Measurements from ENCODE around the gene C1R. TPM values are rescaled to one million over a fixed set of nuclear protein-coding genes. Genes with fewer than 3 reads are reported as not detected.

Gene C1R
- total and polyA plus RNA-seq, 2 donors = 51.5 to 149 TPM

DNA sequence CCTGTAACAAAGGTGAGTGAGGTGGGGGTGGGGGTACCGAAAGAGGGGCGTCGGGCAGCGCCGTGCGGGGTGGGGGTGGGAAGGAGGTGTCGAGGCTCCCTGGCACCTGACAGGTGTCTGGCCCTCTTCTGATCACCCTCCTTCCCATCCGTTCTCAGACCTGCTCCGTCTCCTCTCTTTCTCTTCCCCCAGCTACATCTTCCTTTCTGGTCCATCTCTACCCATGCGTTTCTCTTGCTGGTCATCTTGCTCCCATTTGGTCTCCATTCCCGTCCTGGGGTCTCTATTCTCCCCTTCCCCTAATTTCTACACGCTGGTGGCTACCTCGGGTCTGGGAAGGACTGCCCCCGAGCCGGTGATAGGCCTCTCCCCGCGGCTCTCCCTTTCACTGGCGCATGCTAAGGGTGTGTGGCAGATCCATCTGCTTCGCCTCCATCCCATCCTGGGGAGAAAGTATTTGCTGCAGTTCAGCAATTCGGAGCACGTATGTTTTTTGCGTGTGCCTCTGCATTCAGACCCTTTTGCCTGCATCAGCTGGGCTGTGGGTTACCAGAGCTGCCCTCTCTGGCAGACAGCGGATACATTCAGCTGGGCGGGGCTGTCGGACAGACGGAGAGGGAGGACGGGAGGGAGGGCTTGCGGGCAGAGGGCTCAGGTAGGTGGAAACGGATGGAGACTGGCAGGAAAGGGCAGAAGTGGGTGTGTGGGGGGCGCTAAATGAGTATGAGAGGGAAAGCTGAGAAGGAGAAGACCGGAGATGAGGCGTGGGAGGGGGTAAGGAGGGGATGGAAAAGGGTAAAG lies 38.7 kb upstream of the C1R start:
- Histone ChIP-seq H3K36me3 (ENCODE audit: control insufficient read depth in 2 of 2, insufficient read depth in 2 of 2, low read length in 1 of 2) (peaks cover 18 to 26% of the 10 kb centered on the region in 2 donors), H3K4me1 (ENCODE audit: control insufficient read depth in 2 of 2, insufficient read depth in 2 of 2, low read length in 2 of 2) (peaks cover 12 to 40% of the 10 kb centered on the region in 2 donors)
- peak in 2 of 9 donors; percentile 18 to 44 for DNase-seq (ENCODE audit: low read depth in 6 of 9, low spot score in 9 of 9)

DNA sequence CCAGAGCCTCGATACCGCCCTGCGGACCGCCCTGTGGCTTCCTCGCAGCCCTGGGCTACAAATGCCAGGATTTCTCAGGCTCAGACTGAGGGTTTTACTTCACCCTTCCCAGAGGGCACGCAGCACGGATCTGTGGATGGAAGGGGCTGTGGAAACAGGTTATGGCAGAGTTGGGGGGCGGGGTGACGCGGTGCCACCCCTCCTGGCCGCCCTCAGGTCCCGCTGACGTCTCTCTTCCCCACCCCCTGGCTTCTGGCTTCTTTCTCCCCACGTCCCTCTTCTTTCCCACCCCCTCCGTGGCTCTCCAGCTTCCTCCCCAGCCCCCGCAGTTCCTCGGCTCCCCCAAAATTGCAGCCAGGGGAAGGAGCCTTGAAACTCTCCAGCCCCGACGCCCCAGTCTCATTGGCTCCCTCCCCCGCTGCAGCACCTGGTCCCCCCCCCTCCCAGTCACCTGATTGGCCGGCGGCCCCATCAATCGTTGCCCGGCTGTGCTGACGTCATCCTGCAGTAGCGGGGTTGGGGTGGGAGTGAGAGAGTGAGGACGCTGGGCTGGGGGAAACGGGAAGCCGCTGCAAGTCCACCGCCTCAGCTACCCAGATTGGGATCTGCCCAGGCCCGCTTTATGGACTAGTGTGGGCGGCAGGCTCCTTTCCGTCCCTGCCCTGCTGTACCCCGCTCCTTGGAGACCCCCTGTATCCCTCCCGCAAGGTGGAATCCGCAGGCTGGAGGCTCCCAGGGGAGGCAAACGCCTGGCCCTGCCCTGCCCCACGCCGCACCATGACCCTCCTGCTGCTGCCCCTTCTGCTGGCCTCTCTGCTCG lies 37.8 kb upstream of the C1R start, which contains the start of gene CLSTN3:
Gene CLSTN3, plus strand, starts transcription at position 500 of the 820 bp plus-strand sequence. Its CDS starts 278 bp downstream, at position 778.
- peak; percentile 74 to 94 (median 80) for DNase-seq (ENCODE audit: low read depth in 6 of 9, low spot score in 9 of 9)
- H3K4me1 ChIP-seq (ENCODE audit: control insufficient read depth in 2 of 2, insufficient read depth in 2 of 2, low read length in 2 of 2) = peaks cover 12 to 40% of the 10 kb centered on the region in 2 donors
- under 1% methylated on average over 40 of the region's 40 CpGs for WGBS
- peaks cover 0 to 12% of the 10 kb centered on the region in 2 donors for H3K27me3 ChIP-seq (ENCODE audit: control insufficient read depth in 2 of 2, insufficient read depth in 1 of 2, low read length in 1 of 2)
- H3K9me3 ChIP-seq (ENCODE audit: control insufficient read depth in 2 of 2, insufficient read depth in 1 of 2, low read length in 1 of 2) = no peaks in the 10 kb centered on the region
- peak within 1 kb of the TSS; percentile 68 to 71 for H3K27ac ChIP-seq (ENCODE audit: low read depth in 1 of 2, low read length in 1 of 2)
- H3K36me3 ChIP-seq (ENCODE audit: control insufficient read depth in 2 of 2, insufficient read depth in 2 of 2, low read length in 1 of 2) = peaks cover 10 to 19% of the 10 kb centered on the region in 2 donors
- H3K4me3 ChIP-seq (ENCODE audit: low read length in 2 of 2) = peak within 1 kb of the TSS; percentile 62 to 68

More for the DNA sequence above, 38.7 kb upstream of the C1R start:
- 1% methylated on average over 32 of the region's 32 CpGs for WGBS
- H3K27ac ChIP-seq (ENCODE audit: low read depth in 1 of 2, low read length in 1 of 2) = peak overlapping the region; percentile 21 to 71
- H3K4me3 ChIP-seq (ENCODE audit: low read length in 2 of 2) = peak overlapping the region; percentile 62 to 68
- H3K27me3 ChIP-seq (ENCODE audit: control insufficient read depth in 2 of 2, insufficient read depth in 1 of 2, low read length in 1 of 2) = peaks cover 0 to 12% of the 10 kb centered on the region in 2 donors
- H3K9me3 ChIP-seq (ENCODE audit: control insufficient read depth in 2 of 2, insufficient read depth in 1 of 2, low read length in 1 of 2) = no peaks in the 10 kb centered on the region

DNA sequence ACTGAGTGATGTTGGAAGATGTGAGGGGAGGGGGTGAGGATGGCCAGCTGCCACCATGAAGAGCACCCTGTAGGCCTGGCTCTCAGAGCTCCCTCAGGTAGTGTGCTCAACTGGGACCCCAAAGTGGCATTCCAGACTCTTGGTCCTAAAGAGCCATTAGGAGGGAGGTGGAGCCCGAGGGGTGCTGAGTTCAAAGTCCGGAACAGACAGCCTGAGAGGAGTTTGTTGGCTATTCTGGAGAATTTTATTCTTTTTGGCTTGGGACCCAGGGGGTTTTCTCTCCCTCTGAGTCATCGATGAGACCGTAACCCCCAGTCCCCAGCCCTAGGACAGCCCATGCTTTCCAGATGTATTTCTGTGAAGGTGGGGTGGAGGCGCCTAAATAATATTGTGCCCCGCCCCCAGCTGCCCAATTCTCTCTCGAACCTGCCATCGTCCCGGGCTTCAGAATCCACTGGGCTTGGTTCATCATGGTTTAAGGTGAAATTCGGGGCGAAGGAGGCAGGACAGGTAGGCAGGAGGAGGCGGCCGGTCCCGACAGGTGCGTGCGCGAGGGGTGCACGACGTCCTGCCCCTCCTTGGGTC lies 37.1 kb upstream of the C1R start:
- DNase-seq (ENCODE audit: low read depth in 6 of 9, low spot score in 9 of 9) = no peak
- peaks cover 8 to 14% of the 10 kb centered on the region in 2 donors for H3K36me3 ChIP-seq (ENCODE audit: control insufficient read depth in 2 of 2, insufficient read depth in 2 of 2, low read length in 1 of 2)
- no peaks in the 10 kb centered on the region for H3K9me3 ChIP-seq (ENCODE audit: control insufficient read depth in 2 of 2, insufficient read depth in 1 of 2, low read length in 1 of 2)
- H3K27ac ChIP-seq (ENCODE audit: low read depth in 1 of 2, low read length in 1 of 2) = peak overlapping the region; percentile 58 to 68
- 14% methylated on average over 19 of the region's 19 CpGs for WGBS
- H3K4me1 ChIP-seq (ENCODE audit: control insufficient read depth in 2 of 2, insufficient read depth in 2 of 2, low read length in 2 of 2) = peaks cover 12 to 40% of the 10 kb centered on the region in 2 donors
- H3K27me3 ChIP-seq (ENCODE audit: control insufficient read depth in 2 of 2, insufficient read depth in 1 of 2, low read length in 1 of 2) = peaks cover 0 to 12% of the 10 kb centered on the region in 2 donors
- H3K4me3 ChIP-seq (ENCODE audit: low read length in 2 of 2) = peak overlapping the region; percentile 62 to 68

DNA sequence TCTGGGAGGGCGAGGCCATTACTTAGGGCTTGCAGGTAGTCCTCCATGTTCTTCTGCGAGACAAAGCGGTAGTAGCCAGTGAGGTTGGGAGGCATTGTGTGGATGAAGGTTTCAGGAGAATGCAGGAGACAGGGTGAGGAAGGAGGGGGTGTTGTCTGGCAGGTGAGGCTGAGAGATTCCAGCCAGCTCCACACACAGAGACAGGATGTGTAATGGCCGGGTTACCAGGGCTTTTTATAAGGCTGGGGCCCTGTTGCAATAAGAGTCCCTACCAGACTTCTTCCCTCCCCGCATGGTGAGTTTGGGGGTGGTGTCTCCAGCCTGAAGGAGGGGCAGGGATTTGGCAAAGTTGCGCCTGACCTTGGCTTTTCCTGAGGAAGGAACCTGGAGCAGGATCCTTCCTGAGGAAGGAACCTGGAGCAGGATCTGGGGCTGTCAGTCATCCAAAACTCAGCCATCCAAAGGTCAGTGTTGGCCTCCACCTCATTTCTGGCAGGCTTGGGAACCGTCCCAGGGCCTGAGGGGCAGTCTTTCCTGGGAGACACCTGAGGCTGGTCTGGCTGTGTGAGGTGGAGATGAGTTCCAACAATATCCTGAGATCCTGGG lies 36.5 kb upstream of the C1R start, which contains the start of gene RBP5:
Gene RBP5, minus strand, starts transcription at position 209 of the 606 bp plus-strand sequence. Its CDS starts 114 bp downstream, at position 95.
- peaks cover 12 to 46% of the 10 kb centered on the region in 2 donors for H3K4me1 ChIP-seq (ENCODE audit: control insufficient read depth in 2 of 2, insufficient read depth in 2 of 2, low read length in 2 of 2)
- no peak for DNase-seq (ENCODE audit: low read depth in 6 of 9, low spot score in 9 of 9)
- H3K9me3 ChIP-seq (ENCODE audit: control insufficient read depth in 2 of 2, insufficient read depth in 1 of 2, low read length in 1 of 2) = no peaks in the 10 kb centered on the region
- WGBS = 87% methylated on average over 7 of the region's 7 CpGs
- peaks cover 3 to 10% of the 10 kb centered on the region in 2 donors for H3K36me3 ChIP-seq (ENCODE audit: control insufficient read depth in 2 of 2, insufficient read depth in 2 of 2, low read length in 1 of 2)
- peaks cover 0 to 12% of the 10 kb centered on the region in 2 donors for H3K27me3 ChIP-seq (ENCODE audit: control insufficient read depth in 2 of 2, insufficient read depth in 1 of 2, low read length in 1 of 2)
- peak within 1 kb of the TSS; percentile 62 to 68 for H3K4me3 ChIP-seq (ENCODE audit: low read length in 2 of 2)
- peak within 1 kb of the TSS; percentile 58 to 68 for H3K27ac ChIP-seq (ENCODE audit: low read depth in 1 of 2, low read length in 1 of 2)

DNA sequence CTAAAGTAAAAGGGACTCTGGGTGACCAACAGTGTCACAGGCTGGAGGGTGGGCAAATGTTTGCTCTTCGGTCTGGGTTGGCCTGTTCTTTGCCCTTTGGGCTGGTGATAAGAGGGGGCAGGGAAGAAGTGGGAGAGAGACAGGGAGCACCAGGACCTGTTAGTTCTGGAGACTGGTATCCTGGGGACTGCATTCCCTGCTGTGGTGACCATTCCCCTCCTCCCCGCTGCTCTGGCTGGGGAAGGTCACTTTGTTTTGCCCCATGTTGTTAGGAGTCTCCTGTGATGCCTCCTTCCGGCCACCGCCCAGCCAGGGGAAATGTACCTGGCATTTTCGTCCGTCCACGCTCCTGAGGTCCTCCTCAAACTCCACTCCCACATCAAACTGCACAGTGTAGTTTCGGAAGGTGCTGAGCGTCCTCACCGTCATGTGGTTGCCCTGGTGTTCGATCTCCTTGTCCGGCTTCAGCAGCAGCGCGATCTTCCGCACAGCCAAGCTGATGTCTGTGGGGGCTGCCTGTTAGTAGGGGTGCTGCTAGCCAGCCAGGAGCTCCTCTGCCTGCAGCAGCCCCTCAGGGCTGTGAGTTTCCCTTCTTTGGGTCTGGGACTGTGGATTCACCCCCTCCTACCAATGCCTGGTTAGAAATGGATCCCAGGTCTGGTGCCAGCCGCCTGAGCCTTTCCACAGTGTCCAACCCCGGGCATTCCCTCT lies 35.8 kb upstream of the C1R start:
- H3K36me3 ChIP-seq (ENCODE audit: control insufficient read depth in 2 of 2, insufficient read depth in 2 of 2, low read length in 1 of 2) = peaks cover 0 to 6% of the 10 kb centered on the region in 2 donors
- H3K4me1 ChIP-seq (ENCODE audit: control insufficient read depth in 2 of 2, insufficient read depth in 2 of 2, low read length in 2 of 2) = peaks cover 12 to 47% of the 10 kb centered on the region in 2 donors
- WGBS = 95% methylated on average over 17 of the region's 17 CpGs
- H3K27ac ChIP-seq (ENCODE audit: low read depth in 1 of 2, low read length in 1 of 2) = peak overlapping the region; percentile 44 to 46
- peak overlapping the region in 1 of 2 donors; percentile 9 for H3K4me3 ChIP-seq (ENCODE audit: low read length in 2 of 2)
- peaks cover 0 to 12% of the 10 kb centered on the region in 2 donors for H3K27me3 ChIP-seq (ENCODE audit: control insufficient read depth in 2 of 2, insufficient read depth in 1 of 2, low read length in 1 of 2)
- no peak for DNase-seq (ENCODE audit: low read depth in 6 of 9, low spot score in 9 of 9)
- H3K9me3 ChIP-seq (ENCODE audit: control insufficient read depth in 2 of 2, insufficient read depth in 1 of 2, low read length in 1 of 2) = no peaks in the 10 kb centered on the region

GRCh38 chr12:7125632-7126227 lies 33.5 kb upstream of the C1R start:
- Histone ChIP-seq H3K27me3 (ENCODE audit: control insufficient read depth in 2 of 2, insufficient read depth in 1 of 2, low read length in 1 of 2) (peaks cover 0 to 5% of the 10 kb centered on the region in 2 donors), H3K36me3 (ENCODE audit: control insufficient read depth in 2 of 2, insufficient read depth in 2 of 2, low read length in 1 of 2) (no peaks in the 10 kb centered on the region), H3K4me3 (ENCODE audit: low read length in 2 of 2) (no peak overlapping the region), H3K4me1 (ENCODE audit: control insufficient read depth in 2 of 2, insufficient read depth in 2 of 2, low read length in 2 of 2) (peaks cover 6 to 39% of the 10 kb centered on the region in 2 donors), H3K27ac (ENCODE audit: low read depth in 1 of 2, low read length in 1 of 2) (no peak overlapping the region), H3K9me3 (ENCODE audit: control insufficient read depth in 2 of 2, insufficient read depth in 1 of 2, low read length in 1 of 2) (no peaks in the 10 kb centered on the region)
- no peak for DNase-seq (ENCODE audit: low read depth in 6 of 9, low spot score in 9 of 9)
- WGBS = 72% methylated on average over 4 of the region's 4 CpGs

DNA sequence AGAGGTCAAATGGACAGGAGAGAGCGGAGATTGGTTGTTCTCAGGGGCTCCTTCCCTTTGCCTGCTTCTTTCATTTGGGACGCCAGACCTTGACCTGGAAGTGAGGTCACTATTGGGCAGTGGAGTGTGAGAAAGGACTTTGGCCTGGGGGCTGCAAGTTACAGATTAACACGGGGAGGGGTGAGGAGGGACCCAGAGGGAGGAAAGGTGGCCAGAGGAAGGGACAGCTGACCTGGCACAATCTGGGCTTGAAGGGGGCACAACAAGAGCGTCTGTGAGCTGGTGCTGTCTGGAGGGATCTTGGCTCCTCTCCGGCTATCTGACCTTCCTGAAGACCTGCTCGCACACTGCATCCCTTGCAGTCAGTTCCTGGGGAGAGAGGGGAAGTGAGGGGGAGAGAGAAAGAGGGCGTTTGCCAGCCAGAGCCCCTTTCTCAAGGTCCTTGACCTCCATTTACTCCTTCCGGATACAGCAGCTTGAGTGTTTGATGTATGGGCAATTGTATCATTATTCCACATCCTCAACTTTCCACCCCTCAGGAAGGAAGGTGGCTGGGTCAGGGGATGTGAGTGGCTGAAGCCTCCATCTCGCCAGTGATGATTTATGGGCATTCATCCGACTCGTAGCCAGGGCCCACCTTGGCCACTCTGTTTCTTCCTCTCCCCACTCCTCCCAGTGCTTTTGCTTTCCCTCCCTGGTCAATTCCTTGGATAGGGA lies 31.7 kb upstream of the C1R start:
- H3K4me3 ChIP-seq (ENCODE audit: low read length in 2 of 2) = no peak overlapping the region
- peaks cover 0 to 25% of the 10 kb centered on the region in 2 donors for H3K4me1 ChIP-seq (ENCODE audit: control insufficient read depth in 2 of 2, insufficient read depth in 2 of 2, low read length in 2 of 2)
- WGBS = 83% methylated on average over 11 of the region's 11 CpGs
- H3K36me3 ChIP-seq (ENCODE audit: control insufficient read depth in 2 of 2, insufficient read depth in 2 of 2, low read length in 1 of 2) = no peaks in the 10 kb centered on the region
- H3K27ac ChIP-seq (ENCODE audit: low read depth in 1 of 2, low read length in 1 of 2) = peak overlapping the region in 1 of 2 donors; percentile 13
- H3K27me3 ChIP-seq (ENCODE audit: control insufficient read depth in 2 of 2, insufficient read depth in 1 of 2, low read length in 1 of 2) = peaks cover 0 to 2% of the 10 kb centered on the region in 2 donors
- DNase-seq (ENCODE audit: low read depth in 6 of 9, low spot score in 9 of 9) = no peak
- no peaks in the 10 kb centered on the region for H3K9me3 ChIP-seq (ENCODE audit: control insufficient read depth in 2 of 2, insufficient read depth in 1 of 2, low read length in 1 of 2)
